ENCODE measurements around the gene SLC16A10.

DNA sequence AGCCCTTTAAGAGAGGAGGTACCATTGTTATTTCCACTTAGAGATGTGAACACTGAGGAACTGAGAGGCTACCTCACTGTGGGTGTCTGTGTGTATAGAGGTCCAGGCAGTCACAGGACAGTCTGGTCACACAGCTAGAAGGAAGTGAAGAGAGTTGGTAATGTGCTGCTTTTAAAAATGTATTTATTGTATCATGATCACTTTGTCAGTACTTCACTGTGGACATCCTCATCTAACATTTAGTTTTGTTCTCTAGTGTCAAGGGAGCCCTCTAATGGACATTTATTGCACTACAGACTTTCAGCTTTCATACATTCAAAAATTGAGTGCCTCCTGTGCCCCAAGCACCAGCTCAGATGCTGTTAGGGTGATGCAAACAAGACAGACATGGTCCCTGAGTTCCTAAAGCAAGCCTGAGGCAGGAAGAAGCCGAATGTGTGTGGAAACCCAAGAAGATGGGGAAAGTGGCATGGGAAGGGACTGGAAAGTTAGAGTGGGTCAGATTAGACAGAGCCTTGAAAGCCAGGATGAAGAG lies 123.0 kb downstream of the SLC16A10 start:
- TF ChIP-seq, protein P1, sequence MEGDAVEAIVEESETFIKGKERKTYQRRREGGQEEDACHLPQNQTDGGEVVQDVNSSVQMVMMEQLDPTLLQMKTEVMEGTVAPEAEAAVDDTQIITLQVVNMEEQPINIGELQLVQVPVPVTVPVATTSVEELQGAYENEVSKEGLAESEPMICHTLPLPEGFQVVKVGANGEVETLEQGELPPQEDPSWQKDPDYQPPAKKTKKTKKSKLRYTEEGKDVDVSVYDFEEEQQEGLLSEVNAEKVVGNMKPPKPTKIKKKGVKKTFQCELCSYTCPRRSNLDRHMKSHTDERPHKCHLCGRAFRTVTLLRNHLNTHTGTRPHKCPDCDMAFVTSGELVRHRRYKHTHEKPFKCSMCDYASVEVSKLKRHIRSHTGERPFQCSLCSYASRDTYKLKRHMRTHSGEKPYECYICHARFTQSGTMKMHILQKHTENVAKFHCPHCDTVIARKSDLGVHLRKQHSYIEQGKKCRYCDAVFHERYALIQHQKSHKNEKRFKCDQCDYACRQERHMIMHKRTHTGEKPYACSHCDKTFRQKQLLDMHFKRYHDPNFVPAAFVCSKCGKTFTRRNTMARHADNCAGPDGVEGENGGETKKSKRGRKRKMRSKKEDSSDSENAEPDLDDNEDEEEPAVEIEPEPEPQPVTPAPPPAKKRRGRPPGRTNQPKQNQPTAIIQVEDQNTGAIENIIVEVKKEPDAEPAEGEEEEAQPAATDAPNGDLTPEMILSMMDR (IDR thresholded peaks at IDR 0.05; ENCODE audit: low read depth, low read length), result peak; percentile 73
- no peak for TF ChIP-seq EZH2phosphoT487 (IDR thresholded peaks at IDR 0.05; ENCODE audit: low read depth)
